NCI-H524 (cell line): ENCODE data around the gene UBAP2L.
"Not testable (repeated sequence)": the region's sequence is repeated elsewhere in the genome, so short reads cannot be mapped to it uniquely, and the experiment has no call there.

Experiments
- DNase-seq, 2 experiments: peaks; one replicate each; lab custom pipeline; 2025; lab: John Stamatoyannopoulos, UW

Gene UBAP2L

DNA sequence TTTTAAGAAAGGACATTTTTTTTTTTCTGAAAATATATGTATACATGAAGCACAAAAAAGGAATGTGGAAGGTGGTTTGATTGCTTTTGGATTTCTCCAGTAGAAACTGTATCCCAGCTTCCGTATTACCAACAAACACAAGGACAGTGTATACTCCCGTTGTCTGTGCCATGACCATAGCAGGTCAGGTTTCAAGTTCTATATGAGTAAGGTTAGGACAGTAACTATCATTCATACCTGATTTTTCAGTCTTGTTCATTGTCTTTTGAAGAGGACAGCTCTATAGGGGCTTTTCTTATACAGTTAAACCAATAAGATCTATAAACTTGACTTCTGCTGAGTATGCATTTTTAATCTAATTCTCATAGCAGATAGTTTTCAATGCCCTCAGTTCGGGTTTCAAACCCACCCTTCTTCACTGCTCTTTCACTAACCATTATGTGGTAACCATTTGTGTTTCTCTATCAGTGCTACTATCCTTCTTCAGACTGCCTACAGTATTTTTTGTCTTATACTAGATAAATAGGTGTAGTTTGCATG, 19.6 kb downstream of the UBAP2L start:
- no peak for DNase-seq

GRCh38 chr1:154241703-154242351, 21.1 kb downstream of the UBAP2L start:
- no peak for DNase-seq

DNA sequence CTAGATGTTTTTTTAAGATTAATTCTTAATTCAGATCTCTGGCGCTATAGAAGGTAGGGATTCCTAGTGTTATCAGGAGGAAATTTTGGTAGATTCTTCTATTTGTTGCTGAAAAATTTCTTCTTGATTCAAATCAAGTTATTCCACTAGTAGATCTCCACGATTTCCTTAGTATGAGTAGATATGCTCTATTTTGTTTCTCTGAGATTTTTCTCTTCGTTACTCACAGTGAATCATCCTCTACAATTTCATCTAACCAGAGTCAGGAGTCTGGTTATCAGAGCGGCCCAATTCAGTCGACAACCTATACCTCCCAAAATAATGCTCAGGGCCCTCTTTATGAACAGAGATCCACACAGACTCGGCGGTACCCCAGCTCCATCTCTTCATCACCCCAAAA, 32.9 kb downstream of the UBAP2L start:
- DNase-seq: no peak

- DNase-seq: no peak
Measured at GRCh38 chr1:154256686-154257085, 35.9 kb downstream of the UBAP2L start.

DNA sequence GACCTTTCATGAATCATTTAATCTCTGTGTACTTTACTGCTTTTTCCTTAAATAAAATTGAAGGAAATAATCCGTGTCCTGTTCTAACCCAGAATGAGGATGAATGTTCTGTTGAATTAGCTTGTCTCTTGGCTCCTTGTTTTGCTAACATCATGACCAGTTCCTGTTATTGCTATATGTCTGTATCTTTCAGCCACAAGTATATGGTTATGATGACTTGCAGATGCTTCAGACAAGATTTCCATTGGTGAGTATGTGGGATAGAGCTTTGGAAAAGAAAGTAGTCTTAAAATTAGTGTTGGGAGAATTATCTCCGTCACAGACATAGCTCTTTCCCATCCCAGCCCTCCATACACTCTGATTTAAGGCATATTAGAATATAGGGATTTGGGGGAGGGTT, 38.0 kb downstream of the UBAP2L start:
- no peak for DNase-seq

DNA sequence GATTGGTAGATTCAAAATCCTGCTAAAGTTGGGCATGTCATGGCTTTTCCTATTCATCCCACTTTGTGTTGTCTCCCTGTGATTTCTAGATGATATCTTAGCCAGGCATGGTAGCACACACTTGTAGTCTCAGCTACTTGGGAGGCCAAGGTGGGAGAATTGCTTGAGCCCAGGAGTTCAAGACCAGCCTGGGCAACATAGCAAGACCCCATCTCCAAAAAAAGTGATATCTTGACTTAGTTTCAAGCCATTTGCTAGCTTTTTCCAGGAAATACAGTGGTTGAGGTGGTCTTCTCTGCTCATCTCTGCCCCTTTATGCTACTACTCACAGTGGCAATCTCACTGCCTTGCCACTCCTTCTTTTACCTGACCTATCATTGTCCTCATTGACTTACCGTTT, 39.4 kb downstream of the UBAP2L start:
- DNase-seq: no peak

DNA sequence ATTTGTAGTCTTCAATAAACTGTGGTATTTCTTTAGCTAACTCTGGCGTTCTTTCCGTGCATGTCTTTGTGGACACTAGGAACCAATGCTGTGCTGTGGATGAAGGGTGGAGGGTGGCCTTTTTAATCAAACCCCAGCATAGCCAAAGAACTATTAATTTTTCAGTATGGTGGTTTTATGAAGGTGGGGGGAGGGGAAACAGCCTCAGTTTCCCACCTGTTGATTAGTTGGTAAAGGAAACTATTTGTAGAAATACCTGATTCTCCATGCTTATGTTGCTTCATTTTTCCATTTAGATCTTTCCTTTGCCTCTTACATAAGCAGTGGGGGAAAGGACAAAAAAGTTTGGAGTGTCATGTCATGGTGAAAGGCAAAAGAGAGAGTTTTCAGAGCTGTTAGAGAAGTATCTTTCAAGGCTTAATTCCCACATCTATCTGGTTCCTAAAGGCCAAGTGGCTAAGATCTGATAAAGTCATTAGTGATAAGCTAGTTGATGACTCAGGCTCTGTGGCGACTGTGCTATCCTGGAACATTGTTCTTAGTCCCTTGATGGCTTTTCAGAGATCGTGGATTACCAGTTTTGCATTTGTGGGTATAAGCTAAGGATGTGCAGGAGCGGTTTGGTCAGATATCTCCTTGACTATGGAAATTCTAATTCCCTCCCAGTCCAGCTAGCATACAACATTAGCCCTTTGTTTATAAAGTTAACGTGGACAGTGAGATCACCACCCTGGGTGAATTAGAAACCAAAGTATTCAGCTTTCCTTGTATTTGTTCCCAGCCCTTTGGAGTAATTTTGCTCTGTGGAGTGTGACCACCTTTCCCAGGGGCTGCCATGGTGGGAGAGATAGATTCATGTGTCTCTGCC, 42.9 kb downstream of the UBAP2L start:
- no peak for DNase-seq

DNA sequence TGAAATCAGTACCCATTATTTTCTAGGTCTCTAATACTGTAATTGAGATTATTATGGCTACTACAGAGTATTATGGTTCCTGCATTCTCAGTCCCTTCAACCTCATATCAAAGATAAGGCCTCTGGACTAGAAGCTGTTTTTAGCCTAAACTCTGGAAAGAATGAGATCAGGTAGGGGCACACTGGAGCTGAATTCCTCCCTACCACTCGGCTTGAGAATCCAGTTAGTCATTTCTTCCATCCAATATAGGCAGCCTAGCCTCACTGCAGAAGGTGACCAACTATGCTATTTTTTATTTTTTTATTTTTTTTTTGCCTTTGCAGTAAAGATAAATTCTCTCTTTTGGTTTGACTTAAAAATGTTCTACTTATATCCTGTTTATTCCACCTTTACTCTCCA, 43.7 kb downstream of the UBAP2L start:
- DNase-seq: no peak

- DNase-seq: no peak
Measured at GRCh38 chr1:154265586-154265985, 44.8 kb downstream of the UBAP2L start.

- no peak for DNase-seq
Measured at GRCh38 chr1:154270833-154271232, 50.1 kb downstream of the UBAP2L start.

GRCh38 chr1:154272217-154272998, 51.7 kb downstream of the UBAP2L start, which contains the start of gene HAX1:
Gene HAX1, plus strand, starts transcription at chr1:154272629. Its CDS starts 95 bp downstream, at chr1:154272724.
- DNase-seq: peak; percentile 82 to 94

DNA sequence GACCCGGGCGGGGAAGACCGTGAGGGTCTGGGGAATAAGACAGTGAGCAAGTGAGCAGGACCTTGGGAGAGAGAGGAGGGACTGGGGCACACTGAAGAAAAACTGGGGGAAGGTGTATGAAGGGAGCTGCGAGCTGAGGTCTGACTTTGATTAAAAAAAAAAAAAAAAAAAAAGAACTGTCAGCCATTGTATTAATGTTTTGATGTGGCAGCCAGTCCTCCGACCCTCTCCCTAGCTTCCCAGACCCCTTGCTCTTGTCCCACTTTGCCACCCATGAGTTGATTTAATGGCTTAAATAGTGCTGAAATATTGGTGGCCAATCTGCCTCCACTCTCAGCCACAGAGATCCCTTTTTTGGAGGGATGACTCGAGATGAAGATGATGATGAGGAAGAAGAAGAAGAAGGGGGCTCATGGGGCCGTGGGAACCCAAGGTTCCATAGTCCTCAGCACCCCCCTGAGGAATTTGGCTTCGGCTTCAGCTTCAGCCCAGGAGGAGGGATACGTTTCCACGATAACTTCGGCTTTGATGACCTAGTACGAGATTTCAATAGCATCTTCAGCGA, 52.3 kb downstream of the UBAP2L start:
- no peak for DNase-seq

GRCh38 chr1:154276797-154277196, 56.0 kb downstream of the UBAP2L start:
- peak; percentile 5 to 22 for DNase-seq

- DNase-seq: not testable (repeated sequence)
Measured at GRCh38 chr1:154287591-154287990, 66.8 kb downstream of the UBAP2L start.

GRCh38 chr1:154288661-154289060, 67.9 kb downstream of the UBAP2L start:
- no peak for DNase-seq

DNA sequence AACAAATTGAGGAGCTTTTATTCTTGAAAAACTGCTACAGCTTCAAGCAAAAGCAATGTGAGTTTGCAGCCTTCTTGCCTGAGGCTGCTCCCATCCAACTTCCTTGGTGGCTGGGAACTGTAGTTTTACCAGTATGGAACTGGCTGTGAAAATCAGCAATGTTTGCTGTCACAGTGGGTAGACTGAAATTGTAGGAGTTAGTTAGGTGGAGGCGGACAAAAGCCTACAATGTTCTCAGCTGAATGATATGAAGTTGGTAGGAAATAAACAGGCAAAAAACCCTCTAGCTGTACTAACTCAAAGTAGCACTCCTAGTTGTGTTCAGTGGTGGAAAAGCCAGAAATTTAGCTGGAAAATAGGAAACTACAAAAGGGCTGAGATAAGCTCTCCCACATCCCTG, 70.2 kb downstream of the UBAP2L start:
- no peak for DNase-seq

DNA sequence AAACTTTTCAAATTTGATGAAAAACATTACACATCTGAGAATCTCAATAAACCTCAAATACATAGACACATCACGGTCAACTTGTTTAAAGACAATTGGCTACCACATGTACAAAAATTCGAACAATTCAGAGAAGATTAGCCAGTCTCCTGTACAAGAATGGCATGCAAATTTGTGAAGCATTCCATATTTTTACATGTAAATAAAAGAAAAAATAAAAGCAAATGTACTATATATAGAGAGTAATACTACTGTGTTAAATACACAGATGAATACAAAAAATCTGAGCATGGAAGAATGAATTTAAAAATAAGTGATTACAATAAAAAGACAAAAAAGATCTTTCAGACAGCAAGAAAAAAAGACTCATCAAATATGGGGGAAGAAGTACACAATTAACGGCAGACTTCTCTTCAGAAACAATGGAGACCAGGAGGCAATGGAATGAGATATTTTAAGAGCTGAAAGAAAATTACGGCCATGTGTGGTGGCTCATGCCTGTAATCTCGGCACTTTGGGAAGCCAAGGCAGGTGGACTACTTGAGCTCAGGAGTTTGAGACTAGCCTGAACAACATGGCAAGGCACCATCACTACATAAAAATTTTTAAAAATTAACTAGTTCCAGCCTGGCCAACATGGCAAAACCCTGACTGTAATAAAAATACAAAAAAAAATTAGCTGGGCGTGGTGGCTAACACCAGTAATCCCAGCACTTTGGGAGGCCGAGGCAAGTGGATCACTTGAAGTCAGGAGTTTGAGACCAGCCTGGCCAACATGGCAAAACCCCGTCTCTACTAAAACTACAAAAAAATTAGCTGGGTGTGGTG, 74.9 kb downstream of the UBAP2L start:
- no peak for DNase-seq

- DNase-seq: no peak
Measured at GRCh38 chr1:154301582-154301981, 80.8 kb downstream of the UBAP2L start.

- no peak for DNase-seq
Measured at GRCh38 chr1:154304664-154305337, 84.0 kb downstream of the UBAP2L start.

DNA sequence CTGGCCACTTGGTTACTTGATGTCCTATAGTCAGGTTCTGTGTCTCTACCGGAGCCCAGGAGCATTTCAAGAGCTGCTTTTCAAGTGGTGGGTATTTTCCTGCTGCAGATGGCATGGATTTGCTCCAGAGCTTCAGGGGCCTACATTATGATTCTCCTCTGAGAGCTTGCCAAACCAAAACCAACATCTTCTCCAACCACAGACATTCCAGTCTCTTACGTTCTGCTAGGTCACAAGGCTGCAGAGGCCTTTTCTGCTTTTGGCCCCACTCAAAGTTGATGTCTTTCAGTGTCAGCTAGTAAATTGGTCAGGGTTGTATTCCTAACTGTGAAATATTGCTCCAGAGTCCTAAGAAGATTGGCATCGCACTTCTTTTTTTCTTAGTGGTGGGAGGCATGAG, 85.4 kb downstream of the UBAP2L start:
- no peak for DNase-seq
